NOMO-1 treated with DMSO at 0.1 percent for 48 hours (cell line): Measurements from ENCODE around the gene ZYX.
A peak's percentile ranks its signal among the peaks of the same experiment; 100 is the strongest.
"Not testable (repeated sequence)": the region's sequence is repeated elsewhere in the genome, so short reads cannot be mapped to it uniquely, and the experiment has no call there.

Source experiments
- DNase-seq: peaks from one replicate; lab custom pipeline; 2025; ENCODE audit not compliant: unreplicated experiment; lab: John Stamatoyannopoulos, UW

ZYX gene

DNA sequence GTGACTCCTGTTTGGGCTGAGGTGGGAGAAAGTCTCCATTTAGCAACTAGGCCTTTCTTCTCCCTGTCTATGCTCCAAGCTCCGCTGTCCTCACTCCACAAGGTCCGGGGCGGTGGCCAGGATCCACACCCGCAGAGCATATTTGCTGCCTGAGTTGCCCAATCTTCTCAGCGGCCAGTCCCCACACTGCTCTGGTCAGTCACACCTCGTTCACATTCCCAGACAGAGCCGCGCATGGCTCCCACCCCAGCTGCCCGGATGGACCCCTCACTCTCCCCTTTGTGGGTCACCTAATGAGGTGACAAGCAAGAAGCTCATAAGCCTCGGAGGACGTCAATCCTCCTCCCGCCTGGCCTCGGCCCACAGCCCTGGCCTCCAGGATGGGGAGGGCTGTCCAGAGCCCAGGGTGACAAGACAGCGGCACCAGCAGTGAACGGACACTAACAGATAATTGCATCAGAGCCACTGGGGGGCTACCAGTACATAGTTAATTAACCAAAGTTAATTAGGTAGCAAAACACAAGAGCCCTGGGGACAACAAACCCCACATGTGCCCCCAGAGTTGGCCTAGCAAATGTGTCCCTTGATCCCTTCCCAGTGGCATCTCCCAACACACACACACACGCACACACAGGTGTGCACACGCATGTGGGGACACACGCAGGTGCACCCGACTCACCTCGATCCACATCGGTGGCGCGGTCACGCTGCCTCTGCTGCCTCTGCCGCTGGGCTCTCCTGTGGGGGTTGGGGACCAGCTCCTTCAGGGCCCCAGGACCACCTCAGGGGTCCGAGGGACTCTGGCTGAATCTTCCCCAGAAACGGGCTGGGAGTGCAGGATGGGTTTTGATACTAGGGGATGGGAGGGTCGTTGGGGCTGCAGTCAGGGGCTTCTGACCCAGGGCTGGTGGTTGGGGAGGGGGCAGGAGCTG, 15.7 kb downstream of the ZYX start:
- DNase-seq: no peak

- DNase-seq: no peak
Measured at GRCh38 chr7:143397710-143398530, 16.8 kb downstream of the ZYX start.

DNA sequence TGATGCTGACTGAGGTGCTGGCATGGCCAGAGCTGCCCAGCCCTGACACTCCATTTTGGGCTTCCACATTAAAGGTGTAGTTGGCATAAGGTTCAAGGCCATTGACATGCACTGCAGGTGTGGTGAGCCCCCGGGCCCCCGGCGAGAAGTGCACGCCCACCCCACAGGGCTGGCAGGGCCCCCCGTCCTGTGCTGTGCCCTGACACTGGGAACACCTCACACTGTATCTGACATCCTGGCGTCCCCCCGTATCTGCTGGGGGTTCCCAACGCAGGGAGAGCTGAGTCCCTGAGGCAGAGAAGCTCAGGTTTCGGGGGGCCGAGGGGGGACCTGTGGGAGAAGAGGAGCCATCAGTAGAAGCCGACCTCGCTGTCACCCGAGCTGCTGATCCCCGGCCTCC, 17.5 kb downstream of the ZYX start:
- no peak for DNase-seq

GRCh38 chr7:143399151-143399550, 18.0 kb downstream of the ZYX start:
- no peak for DNase-seq

GRCh38 chr7:143399642-143400041, 18.5 kb downstream of the ZYX start:
- DNase-seq: no peak

- DNase-seq: no peak
Measured at GRCh38 chr7:143401265-143401664, 20.1 kb downstream of the ZYX start.

DNA sequence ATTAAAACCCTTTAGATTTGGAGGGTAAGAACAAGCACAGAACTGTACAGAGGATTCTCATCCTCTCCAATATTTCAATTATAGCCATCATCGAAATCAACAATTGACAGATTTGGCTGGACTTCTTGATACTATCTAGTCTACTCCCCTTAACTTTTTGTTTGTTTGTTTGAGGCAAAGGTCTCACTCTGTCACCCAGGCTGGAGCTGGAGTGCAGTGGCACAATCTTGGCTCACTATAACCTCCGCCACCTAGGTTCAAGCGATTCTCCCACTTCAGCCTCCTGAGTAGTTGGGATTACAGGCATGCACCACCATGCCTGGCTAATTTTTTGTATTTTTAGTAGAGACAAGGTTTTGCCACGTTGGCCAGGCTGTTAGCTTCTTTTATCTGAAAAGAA, 21.1 kb downstream of the ZYX start:
- not testable (repeated sequence) for DNase-seq

- no peak for DNase-seq
Measured at GRCh38 chr7:143405173-143406001, 24.2 kb downstream of the ZYX start.

GRCh38 chr7:143406002-143406357, 24.8 kb downstream of the ZYX start:
- DNase-seq: no peak

DNA sequence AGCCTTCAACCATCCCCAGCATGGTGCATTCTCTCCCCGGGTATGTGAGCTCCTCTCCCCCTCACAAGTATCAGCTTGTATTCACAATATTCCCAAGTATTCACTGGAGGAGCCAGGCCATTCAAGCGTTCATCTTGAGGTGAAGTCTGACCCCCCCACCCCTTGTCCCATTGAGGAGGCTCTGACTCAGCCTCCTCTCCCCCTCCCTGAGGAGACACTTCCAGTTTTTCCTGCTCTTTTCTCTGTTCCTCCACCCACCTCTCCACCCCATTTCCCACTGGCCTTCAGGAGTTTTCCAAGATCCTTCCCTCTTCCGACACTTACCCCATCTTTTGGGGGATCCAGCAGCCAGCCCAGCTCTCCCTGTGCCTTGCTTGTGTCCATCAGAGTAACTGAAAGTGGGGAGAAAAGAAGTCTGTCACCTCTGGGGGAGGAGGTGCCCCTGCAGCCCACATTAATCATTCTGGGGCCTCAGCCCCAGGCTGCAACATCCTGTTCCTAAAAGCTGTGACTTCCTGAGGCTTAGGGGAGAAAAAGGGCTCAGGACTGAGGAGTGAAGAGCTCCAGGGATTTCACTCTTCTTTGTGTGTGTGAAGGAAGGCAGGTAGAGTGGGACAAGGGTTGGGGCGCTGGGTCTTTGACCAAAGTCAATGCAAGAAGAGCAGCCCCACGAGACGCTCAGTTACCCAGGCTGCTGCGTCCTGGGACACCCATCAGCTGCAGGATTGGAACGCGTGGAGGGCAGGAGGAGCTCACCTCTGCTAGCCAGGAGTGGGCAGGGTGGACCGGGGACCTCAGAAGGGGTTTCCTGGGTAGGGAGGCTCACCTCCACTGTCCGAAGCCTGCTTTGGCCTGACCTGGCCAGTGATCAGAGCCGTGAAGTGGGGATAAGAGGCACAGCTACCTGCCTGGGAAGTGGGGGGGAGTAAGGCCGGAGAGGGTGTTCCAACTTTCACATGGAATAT, 26.4 kb downstream of the ZYX start:
- no peak for DNase-seq

DNA sequence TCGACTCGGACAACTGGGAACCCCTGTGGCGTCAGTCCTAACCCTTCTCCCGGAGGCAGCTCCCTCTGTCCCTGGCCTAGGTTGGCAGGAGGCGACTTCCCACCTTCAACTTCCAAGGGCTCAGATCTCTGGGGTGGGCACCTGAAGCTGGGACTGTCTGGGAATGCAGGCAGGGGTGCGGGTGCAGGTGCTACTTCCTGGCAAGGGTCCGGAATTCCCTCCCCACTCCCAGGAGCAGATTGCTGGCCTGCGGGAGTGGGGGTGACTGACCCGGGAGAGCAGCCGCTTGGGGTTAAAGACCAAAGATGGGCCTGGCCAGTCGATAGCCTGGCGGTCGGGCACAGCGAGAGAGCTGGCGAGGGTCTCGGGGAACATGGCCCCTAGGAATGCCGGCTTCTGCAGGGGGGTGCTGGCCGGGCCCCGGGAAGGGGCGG, 27.1 kb downstream of the ZYX start:
- DNase-seq: no peak

DNA sequence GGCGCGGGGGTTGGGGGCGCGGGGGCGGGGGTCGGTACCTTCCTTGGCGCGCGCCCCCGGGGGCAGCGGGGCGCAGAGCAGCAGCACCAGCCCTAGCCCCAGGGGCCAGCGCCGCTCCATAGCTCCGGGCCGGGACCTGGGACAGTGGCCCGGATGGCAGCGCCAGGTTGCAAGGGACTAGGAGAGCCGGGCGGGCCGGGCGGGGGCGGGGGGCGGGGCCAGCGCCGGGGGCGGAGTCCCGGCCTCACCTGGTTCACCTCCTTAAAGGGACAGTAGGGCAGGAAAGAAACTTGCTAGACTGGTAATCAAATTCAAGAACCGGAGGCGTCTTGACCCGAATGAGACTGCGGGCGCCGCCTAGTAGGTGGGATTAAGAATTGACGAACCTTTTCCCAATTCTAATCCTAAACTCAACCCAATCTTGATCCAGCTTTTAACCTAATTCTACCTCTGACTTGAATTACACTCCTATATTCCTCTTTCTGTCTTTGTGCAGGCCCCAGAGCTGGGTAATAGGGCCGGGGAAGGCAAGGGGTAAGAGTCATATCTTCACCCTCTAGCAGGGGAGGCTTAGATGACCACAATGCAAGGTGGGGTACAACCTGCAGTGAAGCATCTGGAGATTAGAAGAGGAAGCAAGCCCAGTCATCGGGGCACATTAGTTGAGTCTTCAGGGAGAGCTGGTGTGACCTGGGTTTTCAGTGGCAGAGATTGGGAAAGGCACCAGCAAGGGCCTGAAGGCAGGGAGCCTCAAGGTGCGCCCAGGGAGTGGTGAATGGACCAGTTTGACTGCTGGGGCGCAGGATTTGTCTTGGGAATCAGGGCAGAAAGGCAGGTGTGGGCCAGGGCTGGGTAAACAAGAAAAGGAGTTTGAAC, 27.8 kb downstream of the ZYX start, which contains the start of gene EPHA1:
EPHA1 (minus strand) TSS at position 171 of the 876 bp plus-strand sequence; CDS start at position 120, 51 bp downstream.
- no peak for DNase-seq

DNA sequence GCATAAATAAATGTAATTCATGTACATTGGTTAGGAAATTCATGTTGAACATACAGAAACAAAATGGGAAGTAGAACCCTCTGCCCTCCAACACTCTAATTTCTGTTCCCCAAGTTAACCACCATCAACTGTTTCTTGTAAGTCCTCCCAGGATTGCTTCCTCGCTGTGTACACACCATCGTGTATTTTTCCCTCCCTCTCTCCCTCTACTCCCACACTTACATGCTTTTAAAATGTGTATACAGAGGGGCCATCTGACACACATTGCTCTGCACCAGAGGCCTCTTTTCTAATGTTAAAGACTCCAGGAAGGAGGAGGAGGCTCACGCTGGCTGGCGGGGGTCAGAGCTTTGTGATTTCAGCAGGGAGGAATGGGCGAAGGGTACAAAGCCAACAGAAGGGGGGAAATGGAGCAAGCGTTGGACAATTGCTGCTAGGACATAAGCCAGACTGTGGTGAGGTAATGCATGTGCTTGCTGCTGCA, 29.4 kb downstream of the ZYX start:
- DNase-seq: peak; percentile 84

DNA sequence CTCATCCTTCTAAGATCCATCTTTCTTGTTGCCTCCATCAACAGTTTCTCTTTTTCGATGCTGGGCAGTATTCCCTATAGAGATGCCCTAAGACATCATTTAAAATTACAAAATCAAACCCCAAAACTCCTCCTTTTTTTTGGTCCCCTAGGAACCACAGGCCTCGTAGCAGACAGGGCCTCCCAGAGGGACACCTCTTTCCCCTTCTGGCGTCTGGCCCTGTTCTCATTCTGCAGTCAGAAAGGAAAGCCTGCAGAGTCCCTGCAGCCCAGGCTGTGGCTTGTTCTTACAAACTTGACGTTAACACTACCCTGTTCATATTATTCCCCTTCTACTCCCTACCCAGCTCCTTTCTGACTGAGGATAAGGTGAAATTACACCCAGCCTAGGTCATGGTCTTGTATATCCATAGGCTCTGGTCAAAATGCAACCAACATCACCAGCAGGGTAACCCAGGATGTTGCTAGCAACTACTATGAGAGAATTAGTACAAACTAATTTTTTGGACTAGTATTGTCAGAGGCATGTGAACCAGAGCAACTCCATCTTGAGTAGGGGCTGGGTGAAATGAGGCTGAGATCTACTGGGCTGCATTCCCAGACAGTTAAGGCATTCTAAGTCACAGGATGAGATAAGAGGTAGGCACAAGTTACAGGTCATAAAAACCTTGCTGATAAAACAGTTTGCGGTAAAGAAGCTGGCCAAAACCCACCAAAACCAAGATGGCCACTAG, 31.0 kb downstream of the ZYX start:
- DNase-seq: no peak

DNA sequence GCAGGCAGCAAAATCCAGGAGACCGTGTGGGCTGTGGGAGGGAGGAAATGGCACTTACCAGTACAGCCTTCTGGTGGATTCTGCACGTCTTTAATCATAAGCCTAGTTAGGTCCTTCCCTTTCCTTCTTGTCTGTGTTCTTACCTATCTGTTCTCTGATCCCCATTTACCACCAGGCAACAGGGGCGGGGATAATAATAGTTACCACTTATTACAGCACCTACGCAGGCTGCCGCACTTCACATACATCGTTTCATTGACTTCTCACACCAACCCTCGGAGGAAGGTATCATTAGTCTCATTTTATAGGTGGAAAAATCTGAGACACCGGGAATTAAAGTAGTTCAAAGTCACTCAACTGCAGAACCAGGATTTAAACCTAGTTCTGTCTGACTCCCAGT, 32.0 kb downstream of the ZYX start:
- DNase-seq: no peak

GRCh38 chr7:143415209-143415608, 34.1 kb downstream of the ZYX start:
- not testable (repeated sequence) for DNase-seq

GRCh38 chr7:143415742-143416397, 34.7 kb downstream of the ZYX start:
- no peak for DNase-seq
